Bronchial epithelial cell (primary cell): ENCODE results near the gene MAPK7. TPM values are rescaled to one million over a fixed set of nuclear protein-coding genes. Genes with fewer than 3 reads are reported as not detected.
A peak's percentile ranks its signal among the peaks of the same experiment; 100 is the strongest.

ENCODE experiments used
- DNase-seq: peaks from one replicate; pipeline ENCODE4 v3.0.0-alpha.2; 2010; ENCODE audit warnings: low read depth
- FAIRE-seq: peaks from 2 replicates; lab custom pipeline; 2011; peaks lifted over from hg19 to GRCh38; lab: Jason Lieb, UNC
- H3K27me3 ChIP-seq: 2 replicates; pipeline ENCODE4 v1.5.1; 2011; ENCODE audit warnings: low read length; ENCODE audit not compliant: control insufficient read depth, insufficient read depth
- H3K36me3 ChIP-seq: 2 replicates; pipeline ENCODE4 v1.5.1; 2011; ENCODE audit warnings: low read length; ENCODE audit not compliant: control insufficient read depth, insufficient read depth
- H3K4me3 ChIP-seq: 2 replicates; pipeline ENCODE4 v1.5.1; 2011; ENCODE audit warnings: mild to moderate bottlenecking, low read depth, low read length, control low read depth
- CTCF ChIP-seq: IDR thresholded peaks from 2 replicates; pipeline ENCODE4 v1.5.1; 2011; ENCODE audit warnings: mild to moderate bottlenecking, moderate library complexity, low read length, control low read depth, inconsistent platforms; ENCODE audit not compliant: insufficient read depth, severe bottlenecking
- total RNA-seq: library from RNA; depleted of rRNA; stranded (reverse); fragments of >200 nt; gene quantifications from 2 replicates; pipeline ENCODE4 v1.2.1, GENCODE V29; 2014

MAPK7 gene
- total RNA-seq, 1 donor from 2014 or later: 6.8 TPM

GRCh38 chr17:19344311-19345066 is 33.8 kb upstream of the MAPK7 start:
- no peak overlapping the region for H3K4me3 ChIP-seq
- TF ChIP-seq CTCF: no peak
- FAIRE-seq (no peak), DNase-seq (no peak)
- H3K27me3 ChIP-seq: no peaks in the 10 kb centered on the region
- no peaks in the 10 kb centered on the region for H3K36me3 ChIP-seq

GRCh38 chr17:19345067-19345460 is 33.2 kb upstream of the MAPK7 start:
- no peak overlapping the region for H3K4me3 ChIP-seq
- H3K36me3 ChIP-seq: no peaks in the 10 kb centered on the region
- FAIRE-seq (no peak), DNase-seq (no peak)
- no peak for TF ChIP-seq CTCF
- no peaks in the 10 kb centered on the region for H3K27me3 ChIP-seq

- H3K4me3 ChIP-seq: no peak overlapping the region
- H3K27me3 ChIP-seq: no peaks in the 10 kb centered on the region
- FAIRE-seq (no peak), DNase-seq (no peak)
- H3K36me3 ChIP-seq: no peaks in the 10 kb centered on the region
- no peak for TF ChIP-seq CTCF
Observed at GRCh38 chr17:19345486-19346350, 32.6 kb upstream of the MAPK7 start.

GRCh38 chr17:19346351-19347255 is 31.7 kb upstream of the MAPK7 start:
- no peaks in the 10 kb centered on the region for H3K36me3 ChIP-seq
- H3K4me3 ChIP-seq: no peak overlapping the region
- no peaks in the 10 kb centered on the region for H3K27me3 ChIP-seq
- no peak for TF ChIP-seq CTCF
- peak; percentile 53 for DNase-seq
- FAIRE-seq: peak; percentile 92

- no peak for TF ChIP-seq CTCF
- H3K4me3 ChIP-seq: no peak overlapping the region
- H3K36me3 ChIP-seq: no peaks in the 10 kb centered on the region
- no peak for DNase-seq
- no peaks in the 10 kb centered on the region for H3K27me3 ChIP-seq
- FAIRE-seq: no peak
Observed at GRCh38 chr17:19347323-19348080, 30.8 kb upstream of the MAPK7 start.
